ENCODE measurements around the gene NPTXR. TPM values are rescaled to one million over a fixed set of nuclear protein-coding genes. Genes with fewer than 3 reads are reported as not detected.

NPTXR gene
- total and polyA plus RNA-seq, 2 donors (not counting 3 experiments of a cell fraction or from before 2014, with no cell fraction given): 0.37 to 0.73 TPM

GRCh38 chr22:38873469-38874411, 29.9 kb upstream of the NPTXR start:
- Histone ChIP-seq H3K27me3 (ENCODE audit: control insufficient read depth in 2 of 2, insufficient read depth in 2 of 2, low read length in 2 of 2) (peaks cover 21 to 28% of the 10 kb centered on the region in 2 experiments), H3K27ac (ENCODE audit: insufficient read depth, low read depth, low read length) (no peak overlapping the region), H3K36me3 (ENCODE audit: control insufficient read depth in 2 of 2, extremely low read depth in 1 of 2, insufficient read depth in 2 of 2, low read length in 2 of 2) (peaks cover 0 to 5% of the 10 kb centered on the region in 2 experiments), H2AFZ (ENCODE audit: low read depth, low read length) (no peak overlapping the region), H3K9ac (replicated peaks; ENCODE audit: extremely low read depth, insufficient read depth, low read length) (no peak overlapping the region), H3K79me2 (ENCODE audit: control insufficient read depth, insufficient read depth, low read length) (peaks cover 18% of the 10 kb centered on the region), H3K9me1 (replicated peaks; ENCODE audit: control insufficient read depth, extremely low read depth, insufficient read depth, low read length) (no peaks in the 10 kb centered on the region), H4K20me1 (replicated peaks; ENCODE audit: control insufficient read depth, extremely low read depth, insufficient read depth, low read length) (no peaks in the 10 kb centered on the region), H3K9me3 (replicated peaks; ENCODE audit: control insufficient read depth, insufficient read depth, low read length) (no peaks in the 10 kb centered on the region), H3K4me3 (replicated peaks in 1 of 3; ENCODE audit: insufficient read depth in 1 of 3, low read depth in 1 of 3, low read length in 3 of 3) (no peak overlapping the region), H3K4me1 (ENCODE audit: control insufficient read depth, extremely low read depth, insufficient read depth, low read length) (peaks cover 17% of the 10 kb centered on the region), H3K4me2 (ENCODE audit: insufficient read depth, low read length) (peak overlapping the region; percentile 84)
- no peak for FAIRE-seq
- intact Hi-C loops (cut with micrococcal nuclease): loop anchor here (2.0 to 10.0 kb wide), 3 partner anchors 361 to 659 kb away; partner anchors contain the start of genes RPL3 and RPS19BP1
- CTCF ChIA-PET: interaction anchor here (0.5 to 7.0 kb wide), 4 partner anchors 105 to 249 kb away, joined by 3 to 131 read pairs (median 3); no protein-coding TSS in a partner anchor
- POLR2A ChIA-PET: no interaction called here
- no TSS peak for BruUV-seq (replicated peaks)
- TF ChIP-seq FOS (IDR thresholded peaks at IDR 0.05; ENCODE audit: borderline replicate concordance, insufficient read depth, low read length) (no peak), MAX (IDR thresholded peaks at IDR 0.05; ENCODE audit: insufficient read depth, insufficient read length) (no peak), EZH2 (IDR thresholded peaks at IDR 0.05; ENCODE audit: borderline replicate concordance, low read depth, low read length, severe bottlenecking) (no peak), MYC (IDR thresholded peaks at IDR 0.05; ENCODE audit: low read depth, low read length) (no peak), JUN (IDR thresholded peaks at IDR 0.05; ENCODE audit: borderline replicate concordance, insufficient read depth, insufficient read length, low read depth) (no peak), GATA2 (IDR thresholded peaks at IDR 0.05; ENCODE audit: insufficient read depth, insufficient read length, low read depth, low read length) (no peak), CTCF (IDR thresholded peaks at IDR 0.05; ENCODE audit: extremely low read depth in 1 of 2, insufficient read depth in 1 of 2, low read depth in 1 of 2, low read length in 2 of 2) (no peak), POLR2A (IDR thresholded peaks at IDR 0.05; ENCODE audit: low read depth, low read length) (no peak), POLR2AphosphoS5 (IDR thresholded peaks at IDR 0.05; ENCODE audit: insufficient read depth, low read depth, low read length) (no peak)
- dilution Hi-C loops (cut with MboI; ENCODE audit: extremely low pct_ligation_motif_present, low sequenced_read_pairs): no loop called here
- DNase-seq (ENCODE audit: low read depth, low spot score): no peak
